Measurements from ENCODE around the gene GYS2. TPM values are rescaled to one million over a fixed set of nuclear protein-coding genes. Genes with fewer than 3 reads are reported as not detected.
A peak's percentile ranks its signal among the peaks of the same experiment; 100 is the strongest.

GYS2 gene
- total and polyA plus RNA-seq, 9 of the 15 experiments (the other 6 are each of a cell fraction or from before 2014, with no cell fraction given), result not detected

- intact Hi-C loops (cut with micrococcal nuclease), result loop anchor here (2.0 kb wide), 1 partner anchor 73 kb away; no protein-coding TSS in a partner anchor
- no peaks in the 10 kb centered on the region for H3K36me3 ChIP-seq (ENCODE audit: control insufficient read depth, insufficient read depth, low read length)
- H2AFZ ChIP-seq (ENCODE audit: low read depth, low read length), result no peak overlapping the region
- no peak overlapping the region for H3K4me2 ChIP-seq (ENCODE audit: insufficient read depth, low read length)
- in situ Hi-C loops (cut with MboI), result no loop called here
- H3K79me2 ChIP-seq (ENCODE audit: control insufficient read depth, insufficient read depth, low read length), result no peaks in the 10 kb centered on the region
- POLR2A ChIA-PET, result no interaction called here
- no peaks in the 10 kb centered on the region for H4K20me1 ChIP-seq (replicated peaks; ENCODE audit: control insufficient read depth, insufficient read depth, low read length)
- H3K9ac ChIP-seq (ENCODE audit: insufficient read depth in 1 of 2, low read depth in 2 of 2, low read length in 2 of 2), result no peak overlapping the region
- no peak overlapping the region for H3K4me3 ChIP-seq
- H3K4me1 ChIP-seq (replicated peaks in 1 of 2; ENCODE audit: control insufficient read depth in 2 of 2, insufficient read depth in 2 of 2, low read length in 2 of 2), result no peaks in the 10 kb centered on the region
- no peaks in the 10 kb centered on the region for H3K9me1 ChIP-seq (ENCODE audit: control insufficient read depth, insufficient read depth, low read length)
- CTCF ChIA-PET (ENCODE audit: low intra/inter-chr PET ratio), result no interaction called here
- no peaks in the 10 kb centered on the region for H3K9me3 ChIP-seq (replicated peaks; ENCODE audit: control insufficient read depth, insufficient read depth, low read depth, low read length)
- BruUV-seq (replicated peaks), result no TSS peak
- 0% methylated on average over 2 of the region's 2 CpGs for WGBS (ENCODE audit: insufficient coverage, low coverage, missing lambda C conversion rate)
- no peaks in the 10 kb centered on the region for H3K27me3 ChIP-seq (ENCODE audit: control insufficient read depth in 2 of 2, insufficient read depth in 2 of 2, low read length in 2 of 2)
- ATAC-seq, result no peak
- H3K27ac ChIP-seq (ENCODE audit: extremely low read depth, low read depth, low read length), result no peak overlapping the region
- FAIRE-seq, result no peak
- DNase-seq (ENCODE audit: extremely low read depth in 1 of 4, low spot score in 3 of 4), result no peak
- TF ChIP-seq SREBF2 (CRISPR knock-in tag; IDR thresholded peaks at IDR 0.05), result no peak
- no peak for TF ChIP-seq ZNF282 (CRISPR knock-in tag; IDR thresholded peaks at IDR 0.05)
- TF ChIP-seq USF1 (CRISPR knock-in tag; IDR thresholded peaks at IDR 0.05), result no peak
- peak; percentile 53 to 76 for TF ChIP-seq RAD21 (CRISPR knock-in tag; conservative IDR thresholded peaks at IDR 0.05 in 1 of 2, IDR thresholded peaks at IDR 0.05 in 1 of 2)
- no peak for TF ChIP-seq ZNF12 (CRISPR knock-in tag; IDR thresholded peaks at IDR 0.05)
- TF ChIP-seq BHLHE40 (IDR thresholded peaks at IDR 0.05; ENCODE audit: low read length), result no peak
- TF ChIP-seq REST (IDR thresholded peaks at IDR 0.05; ENCODE audit: borderline replicate concordance), result peak; percentile 27; the same call in 1 of the 2 replicates
- TF ChIP-seq REST (CRISPR knock-in tag; IDR thresholded peaks at IDR 0.05; ENCODE audit: low read depth), result no peak
- TF ChIP-seq CTCF (IDR thresholded peaks at IDR 0.05 in 2 of 3, conservative IDR thresholded peaks at IDR 0.05 in 1 of 3; ENCODE audit: insufficient read depth in 2 of 3, low read depth in 1 of 3, low read length in 3 of 3), result peak in 2 of 3 experiments; percentile 1 to 40; a peak in 3 of 6 replicates
- TF ChIP-seq DEAF1 (CRISPR knock-in tag; IDR thresholded peaks at IDR 0.05), result peak; percentile 11; the same call in 1 of the 2 replicates
Observed at GRCh38 chr12:21607701-21608100, 3.1 kb upstream of the GYS2 start.

Measured in K562 (cell line).